ENCODE results near the gene KCTD1.

Gene KCTD1

GRCh38 chr18:26579941-26580618, 31.7 kb upstream of the KCTD1 start:
- Histone ChIP-seq H3K36me3 (ENCODE audit: insufficient read depth, low read length) (no peaks in the 10 kb centered on the region), H3K27me3 (ENCODE audit: insufficient read depth, low read length, poor library complexity, severe bottlenecking) (no peaks in the 10 kb centered on the region), H3K9me2 (replicated peaks; ENCODE audit: low read depth, low read length) (no peaks in the 10 kb centered on the region), H2AFZ (ENCODE audit: low read length) (no peak overlapping the region), H3K4me3 (ENCODE audit: low read length, poor library complexity, severe bottlenecking) (no peak overlapping the region), H3F3A (ENCODE audit: low read depth) (no peaks in the 10 kb centered on the region), H3K9ac (ENCODE audit: low read depth, low read length, poor library complexity, severe bottlenecking) (no peak overlapping the region), H3K4me1 (ENCODE audit: insufficient read depth, low read length, poor library complexity, severe bottlenecking) (peaks cover 6% of the 10 kb centered on the region), H4K20me1 (ENCODE audit: insufficient read depth, low read length, poor library complexity, severe bottlenecking) (no peaks in the 10 kb centered on the region), H3K79me2 (ENCODE audit: insufficient read depth, low read length) (no peaks in the 10 kb centered on the region), H3K9me3 (ENCODE audit: insufficient read depth, low read depth, low read length) (no peaks in the 10 kb centered on the region), H3K4me2 (ENCODE audit: low read depth, low read length, poor library complexity, severe bottlenecking) (no peak overlapping the region)
- no peak for TF ChIP-seq CTCF (conservative IDR thresholded peaks at IDR 0.05; ENCODE audit: low read length)
- no peak for TF ChIP-seq EZH2phosphoT487 (IDR thresholded peaks at IDR 0.05; ENCODE audit: borderline replicate concordance)

- Histone ChIP-seq H3K4me2 (ENCODE audit: low read depth, low read length, poor library complexity, severe bottlenecking) (peak overlapping the region; percentile 70), H3K27me3 (ENCODE audit: insufficient read depth, low read length, poor library complexity, severe bottlenecking) (no peaks in the 10 kb centered on the region), H3K9me3 (ENCODE audit: insufficient read depth, low read depth, low read length) (no peaks in the 10 kb centered on the region), H4K20me1 (ENCODE audit: insufficient read depth, low read length, poor library complexity, severe bottlenecking) (no peaks in the 10 kb centered on the region), H3K9ac (ENCODE audit: low read depth, low read length, poor library complexity, severe bottlenecking) (peak overlapping the region; percentile 67), H3F3A (ENCODE audit: low read depth) (no peaks in the 10 kb centered on the region), H3K4me3 (ENCODE audit: low read length, poor library complexity, severe bottlenecking) (peak overlapping the region; percentile 73), H3K9me2 (replicated peaks; ENCODE audit: low read depth, low read length) (no peaks in the 10 kb centered on the region), H3K36me3 (ENCODE audit: insufficient read depth, low read length) (no peaks in the 10 kb centered on the region), H3K79me2 (ENCODE audit: insufficient read depth, low read length) (no peaks in the 10 kb centered on the region), H2AFZ (ENCODE audit: low read length) (peak overlapping the region; percentile 91), H3K4me1 (ENCODE audit: insufficient read depth, low read length, poor library complexity, severe bottlenecking) (peaks cover 6% of the 10 kb centered on the region)
- TF ChIP-seq CTCF (conservative IDR thresholded peaks at IDR 0.05; ENCODE audit: low read length), result no peak
- TF ChIP-seq EZH2phosphoT487 (IDR thresholded peaks at IDR 0.05; ENCODE audit: borderline replicate concordance), result no peak
These were observed 27.5 kb upstream of the KCTD1 start for GRCh38 chr18:26575865-26576217.

GRCh38 chr18:26574958-26575864, 26.9 kb upstream of the KCTD1 start:
- peak overlapping the region; percentile 67 for H3K9ac ChIP-seq (ENCODE audit: low read depth, low read length, poor library complexity, severe bottlenecking)
- no peak for TF ChIP-seq CTCF (conservative IDR thresholded peaks at IDR 0.05; ENCODE audit: low read length)
- H4K20me1 ChIP-seq (ENCODE audit: insufficient read depth, low read length, poor library complexity, severe bottlenecking), result no peaks in the 10 kb centered on the region
- no peaks in the 10 kb centered on the region for H3K36me3 ChIP-seq (ENCODE audit: insufficient read depth, low read length)
- no peaks in the 10 kb centered on the region for H3K27me3 ChIP-seq (ENCODE audit: insufficient read depth, low read length, poor library complexity, severe bottlenecking)
- peak overlapping the region; percentile 91 for H2AFZ ChIP-seq (ENCODE audit: low read length)
- H3K9me3 ChIP-seq (ENCODE audit: insufficient read depth, low read depth, low read length), result no peaks in the 10 kb centered on the region
- H3K4me2 ChIP-seq (ENCODE audit: low read depth, low read length, poor library complexity, severe bottlenecking), result peak overlapping the region; percentile 70
- peaks cover 6% of the 10 kb centered on the region for H3K4me1 ChIP-seq (ENCODE audit: insufficient read depth, low read length, poor library complexity, severe bottlenecking)
- no peaks in the 10 kb centered on the region for H3F3A ChIP-seq (ENCODE audit: low read depth)
- no peaks in the 10 kb centered on the region for H3K9me2 ChIP-seq (replicated peaks; ENCODE audit: low read depth, low read length)
- H3K79me2 ChIP-seq (ENCODE audit: insufficient read depth, low read length), result no peaks in the 10 kb centered on the region
- H3K4me3 ChIP-seq (ENCODE audit: low read length, poor library complexity, severe bottlenecking), result peak overlapping the region; percentile 73
